ENCODE results near the gene IP6K3.

DNA sequence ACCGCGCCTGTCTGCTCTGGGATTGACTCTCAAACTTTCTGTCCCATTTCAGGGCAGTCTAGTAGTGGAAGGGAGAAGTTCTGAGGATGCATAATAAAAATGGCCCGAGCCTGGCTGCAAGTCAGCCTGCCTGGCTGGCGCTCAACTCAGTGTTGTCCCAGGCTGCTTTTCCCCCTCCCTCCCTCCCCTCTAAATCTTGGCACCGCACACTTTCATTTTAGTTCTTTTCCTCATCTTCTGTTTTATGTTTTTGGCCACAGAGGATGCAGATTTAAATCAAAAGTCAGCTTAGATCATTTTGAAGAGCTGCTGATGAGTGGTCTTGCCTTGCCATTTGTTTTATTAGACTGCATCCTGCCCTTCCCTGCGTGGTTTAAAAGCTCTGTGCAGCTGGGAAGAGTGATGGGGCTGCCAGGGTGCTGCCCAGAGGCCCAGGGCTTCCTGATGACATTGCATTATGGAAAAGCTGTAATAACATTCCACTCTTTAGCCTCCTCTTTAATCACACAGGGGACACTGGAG lies 28.7 kb downstream of the IP6K3 start:
- TF ChIP-seq, protein P1, sequence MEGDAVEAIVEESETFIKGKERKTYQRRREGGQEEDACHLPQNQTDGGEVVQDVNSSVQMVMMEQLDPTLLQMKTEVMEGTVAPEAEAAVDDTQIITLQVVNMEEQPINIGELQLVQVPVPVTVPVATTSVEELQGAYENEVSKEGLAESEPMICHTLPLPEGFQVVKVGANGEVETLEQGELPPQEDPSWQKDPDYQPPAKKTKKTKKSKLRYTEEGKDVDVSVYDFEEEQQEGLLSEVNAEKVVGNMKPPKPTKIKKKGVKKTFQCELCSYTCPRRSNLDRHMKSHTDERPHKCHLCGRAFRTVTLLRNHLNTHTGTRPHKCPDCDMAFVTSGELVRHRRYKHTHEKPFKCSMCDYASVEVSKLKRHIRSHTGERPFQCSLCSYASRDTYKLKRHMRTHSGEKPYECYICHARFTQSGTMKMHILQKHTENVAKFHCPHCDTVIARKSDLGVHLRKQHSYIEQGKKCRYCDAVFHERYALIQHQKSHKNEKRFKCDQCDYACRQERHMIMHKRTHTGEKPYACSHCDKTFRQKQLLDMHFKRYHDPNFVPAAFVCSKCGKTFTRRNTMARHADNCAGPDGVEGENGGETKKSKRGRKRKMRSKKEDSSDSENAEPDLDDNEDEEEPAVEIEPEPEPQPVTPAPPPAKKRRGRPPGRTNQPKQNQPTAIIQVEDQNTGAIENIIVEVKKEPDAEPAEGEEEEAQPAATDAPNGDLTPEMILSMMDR (IDR thresholded peaks at IDR 0.05) = no peak
- TF ChIP-seq EP300 (IDR thresholded peaks at IDR 0.05) (no peak), POLR2A (IDR thresholded peaks at IDR 0.05) (no peak), POLR2AphosphoS5 (IDR thresholded peaks at IDR 0.05) (no peak)
